Activated T-helper 1 cell treated with anti-CD3 and anti-CD28 coated beads, Interleukin-2, amount 50 U/mL, for 16 hours (primary cell): ENCODE data around the gene HECTD4.
A peak's percentile ranks its signal among the peaks of the same experiment; 100 is the strongest.

Source experiments
- DNase-seq, 2 donors: peaks; one replicate each; pipeline ENCODE4 v3.0.0-alpha.2; 2020; ENCODE audit warnings: low read depth in 1 of 2, low spot score in 1 of 2

Gene HECTD4

DNA sequence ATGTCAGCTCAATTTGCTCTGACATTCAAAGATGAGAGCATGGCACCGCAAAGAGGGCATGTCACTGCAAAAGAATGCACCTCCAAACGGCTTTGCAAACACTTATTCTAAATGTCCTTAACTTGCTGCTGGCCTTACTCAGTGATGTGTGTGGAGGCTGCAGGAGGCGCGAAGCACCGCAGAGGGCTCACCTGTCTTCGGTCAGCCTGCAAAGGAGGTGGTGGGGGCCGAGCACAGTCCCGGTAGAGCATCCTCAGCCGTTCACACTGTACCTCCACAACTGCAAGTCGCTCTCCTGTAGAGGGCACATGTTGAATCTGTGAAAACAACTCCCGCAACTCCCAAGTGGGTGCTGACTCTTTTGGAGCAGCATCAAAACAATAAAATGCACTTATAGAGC lies 163.0 kb downstream of the HECTD4 start:
- no peak for DNase-seq

- no peak for DNase-seq
These were observed 164.1 kb downstream of the HECTD4 start for GRCh38 chr12:112218150-112218549.

GRCh38 chr12:112217647-112218046 lies 164.6 kb downstream of the HECTD4 start:
- DNase-seq = no peak

DNA sequence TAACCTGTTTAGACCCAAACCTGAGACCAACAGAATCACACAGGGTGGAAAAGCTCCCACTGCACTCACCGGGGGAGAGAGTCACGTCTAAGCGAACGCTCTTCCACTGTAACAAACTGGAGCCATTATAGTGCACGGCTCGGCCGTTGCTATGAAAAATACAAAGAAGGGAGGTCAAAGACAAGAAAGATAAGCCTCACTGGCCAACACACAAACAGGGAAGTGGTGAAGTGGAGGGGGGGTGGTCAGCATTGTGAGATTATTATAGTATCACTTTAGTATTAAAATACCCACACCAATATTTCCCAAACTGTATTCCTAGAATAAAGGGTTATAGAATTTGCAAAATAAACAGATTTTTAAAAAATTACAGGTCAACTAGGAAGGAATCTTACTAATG lies 166.0 kb downstream of the HECTD4 start:
- DNase-seq = no peak

GRCh38 chr12:112214064-112214463 lies 168.2 kb downstream of the HECTD4 start:
- no peak for DNase-seq

DNA sequence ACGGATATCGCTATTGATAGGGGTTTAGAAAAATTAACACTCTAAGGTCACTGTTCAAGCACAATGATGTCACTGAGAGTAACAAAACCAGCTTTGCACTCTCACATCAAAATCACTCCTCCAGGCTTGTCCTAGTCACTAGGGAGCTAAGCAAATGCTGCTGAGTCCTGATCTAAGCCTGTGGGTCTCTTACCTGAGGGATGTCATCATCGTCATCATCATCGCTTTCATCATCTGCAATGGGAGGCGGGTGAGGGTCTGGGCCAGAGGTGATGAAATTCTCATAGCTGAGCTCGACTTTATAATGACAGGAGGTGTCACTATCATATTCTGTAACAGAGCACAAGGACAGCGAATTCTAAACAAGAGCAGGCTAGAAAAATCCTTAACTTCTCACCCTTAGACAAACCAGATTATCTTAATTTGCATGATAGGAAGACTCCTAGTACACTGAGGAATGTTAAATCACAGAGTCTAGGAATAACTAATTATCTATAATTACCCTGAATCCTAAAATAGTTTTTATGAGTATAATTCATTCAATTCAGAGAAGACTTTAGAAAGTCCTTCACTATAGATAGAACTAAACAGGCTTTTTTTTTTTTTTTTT lies 173.8 kb downstream of the HECTD4 start:
- DNase-seq = no peak

- no peak for DNase-seq
These were observed 174.8 kb downstream of the HECTD4 start for GRCh38 chr12:112207397-112207924.

GRCh38 chr12:112206944-112207343 lies 175.3 kb downstream of the HECTD4 start:
- DNase-seq = no peak

- no peak for DNase-seq
These were observed 183.1 kb downstream of the HECTD4 start for GRCh38 chr12:112199136-112199535.

- peak in 1 of 2 donors; percentile 7 for DNase-seq
These were observed 184.0 kb downstream of the HECTD4 start for GRCh38 chr12:112198120-112198733.

- DNase-seq = no peak
These were observed 185.9 kb downstream of the HECTD4 start for GRCh38 chr12:112196196-112196875.

DNA sequence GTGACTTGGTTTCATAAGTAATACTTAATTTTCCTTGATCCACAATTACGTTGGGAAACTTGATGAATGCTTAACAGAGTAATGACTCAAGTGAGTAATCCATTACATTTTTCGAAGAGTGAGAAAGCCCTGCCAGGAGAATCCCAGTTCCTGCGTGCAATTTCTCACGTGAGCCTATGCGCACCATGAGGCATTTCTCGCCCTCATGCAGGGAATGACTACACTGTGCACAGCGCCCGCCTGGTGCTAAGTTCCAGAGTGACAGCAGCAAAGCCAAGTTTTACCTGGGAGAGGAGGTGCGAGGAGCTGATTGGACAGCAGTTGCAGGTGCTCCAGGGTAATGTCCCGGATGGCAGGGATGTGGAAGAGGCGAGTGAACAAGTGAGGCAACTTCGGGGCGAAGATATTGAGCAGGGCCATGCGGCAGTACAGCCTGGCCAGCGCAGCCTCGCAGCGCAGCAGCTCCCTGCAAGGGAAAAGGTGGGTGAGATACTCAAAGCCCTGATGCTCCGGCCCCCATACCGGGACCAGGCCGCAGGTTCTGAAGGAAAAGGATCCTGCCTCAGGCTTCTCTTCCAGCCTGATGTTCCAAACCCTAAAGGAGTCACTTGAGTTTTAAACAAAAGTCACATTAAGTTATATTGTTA lies 187.5 kb downstream of the HECTD4 start:
- no peak for DNase-seq

DNA sequence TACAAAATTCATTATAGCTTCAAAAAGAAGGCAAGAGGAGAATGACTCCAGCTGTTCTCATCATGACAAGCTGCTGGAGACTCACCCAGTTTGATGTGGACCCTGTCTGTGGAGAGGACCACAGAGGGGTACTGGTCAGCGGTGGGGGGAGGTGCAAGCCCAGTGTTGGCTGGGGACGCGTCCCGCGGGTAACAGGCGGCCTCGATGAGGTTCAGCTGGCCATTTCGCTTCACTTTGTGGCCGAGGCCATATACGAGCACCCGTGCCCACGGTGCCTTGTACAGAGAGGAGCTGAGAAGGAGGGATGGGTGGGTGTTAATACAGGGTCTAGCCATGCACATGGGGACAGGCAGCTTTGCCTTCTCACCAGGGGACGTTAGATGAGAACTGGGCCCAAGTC lies 189.8 kb downstream of the HECTD4 start:
- no peak for DNase-seq

DNA sequence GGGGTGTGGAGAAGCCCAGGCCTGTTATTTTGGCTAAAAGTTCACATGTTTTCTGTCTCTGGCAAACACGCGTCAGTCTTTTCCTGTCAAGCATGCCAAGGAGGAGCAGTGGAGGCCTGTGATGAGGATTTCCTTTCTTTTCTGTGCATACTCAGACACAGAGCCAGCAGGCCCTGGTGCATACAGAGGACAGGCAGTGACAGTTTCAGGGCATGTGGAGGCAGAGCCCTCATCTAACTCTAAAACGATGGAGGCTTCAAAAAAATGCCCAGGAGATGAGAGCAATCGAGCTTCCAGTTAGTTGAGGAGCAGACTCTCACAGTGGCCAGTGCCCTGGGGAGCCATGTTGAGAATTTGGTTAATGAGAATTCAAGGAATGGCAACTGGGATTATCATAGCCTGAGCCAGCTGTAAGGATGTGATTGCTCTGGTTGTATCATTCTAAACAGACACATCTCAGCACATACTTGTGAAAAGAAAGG lies 190.3 kb downstream of the HECTD4 start:
- no peak for DNase-seq

- no peak for DNase-seq
These were observed 191.0 kb downstream of the HECTD4 start for GRCh38 chr12:112191201-112191600.

- DNase-seq = no peak
These were observed 191.8 kb downstream of the HECTD4 start for GRCh38 chr12:112190231-112191025.

- no peak for DNase-seq
These were observed 194.0 kb downstream of the HECTD4 start for GRCh38 chr12:112188130-112188830.

- DNase-seq = no peak
These were observed 196.9 kb downstream of the HECTD4 start for GRCh38 chr12:112185093-112185923.
